ENCODE results near the gene OR11H7. TPM values are rescaled to one million over a fixed set of nuclear protein-coding genes. Genes with fewer than 3 reads are reported as not detected.

OR11H7 gene
- total and polyA plus RNA-seq, 2 of the 4 experiments (the other 2 are of a cell fraction), result not detected

DNA sequence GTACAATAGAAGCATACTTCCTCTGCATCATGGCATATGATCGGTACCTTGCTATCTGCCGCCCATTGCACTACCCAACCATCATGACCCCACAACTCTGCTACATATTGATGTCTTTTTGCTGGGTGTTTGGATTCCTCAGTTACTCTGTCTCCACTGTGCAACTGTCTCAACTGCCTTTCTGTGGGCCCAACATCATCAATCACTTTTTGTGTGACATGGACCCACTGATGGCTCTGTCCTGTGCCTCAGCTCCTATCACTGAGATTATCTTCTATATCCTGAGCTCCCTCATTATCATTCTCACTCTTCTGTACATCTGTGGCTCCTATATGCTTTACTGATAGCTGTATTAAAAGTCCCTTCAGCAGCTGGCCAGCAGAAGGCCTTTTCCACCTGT lies 19.2 kb upstream of the OR11H7 start:
- H2AFZ ChIP-seq (replicated peaks; ENCODE audit: low read length, poor library complexity), result no peak overlapping the region
- ATAC-seq (ENCODE audit: low read depth), result no peak
- H3K9me1 ChIP-seq (ENCODE audit: insufficient read depth, low read length), result no peaks in the 10 kb centered on the region
- H3K23ac ChIP-seq (ENCODE audit: low read depth, low read length), result no peak overlapping the region
- intact Hi-C loops (cut with micrococcal nuclease) (no loop called here), in situ Hi-C loops (cut with MboI; ENCODE audit: low sequenced_read_pairs) (no loop called here), dilution Hi-C loops (cut with HindIII; ENCODE audit: low sequenced_read_pairs, unreplicated experiment) (no loop called here)
- TF ChIP-seq MXI1 (IDR thresholded peaks at IDR 0.05; ENCODE audit: borderline replicate concordance, low read depth, low read length) (no peak), SMC3 (IDR thresholded peaks at IDR 0.05; ENCODE audit: low read depth, low read length) (no peak), RFX5 (IDR thresholded peaks at IDR 0.05; ENCODE audit: low read depth, low read length) (no peak), NFE2L2 (IDR thresholded peaks at IDR 0.05; ENCODE audit: low read depth, low read length) (no peak), MAZ (IDR thresholded peaks at IDR 0.05; ENCODE audit: borderline replicate concordance, low read depth, low read length) (no peak), RAD21 (IDR thresholded peaks at IDR 0.05; ENCODE audit: low read length) (no peak), CEBPB (IDR thresholded peaks at IDR 0.05; ENCODE audit: low read depth, low read length) (no peak), FOS (IDR thresholded peaks at IDR 0.05; ENCODE audit: low read depth, low read length) (no peak), MAFK (IDR thresholded peaks at IDR 0.05; ENCODE audit: low read depth, low read length) (no peak)
- TF ChIP-seq, protein P1, sequence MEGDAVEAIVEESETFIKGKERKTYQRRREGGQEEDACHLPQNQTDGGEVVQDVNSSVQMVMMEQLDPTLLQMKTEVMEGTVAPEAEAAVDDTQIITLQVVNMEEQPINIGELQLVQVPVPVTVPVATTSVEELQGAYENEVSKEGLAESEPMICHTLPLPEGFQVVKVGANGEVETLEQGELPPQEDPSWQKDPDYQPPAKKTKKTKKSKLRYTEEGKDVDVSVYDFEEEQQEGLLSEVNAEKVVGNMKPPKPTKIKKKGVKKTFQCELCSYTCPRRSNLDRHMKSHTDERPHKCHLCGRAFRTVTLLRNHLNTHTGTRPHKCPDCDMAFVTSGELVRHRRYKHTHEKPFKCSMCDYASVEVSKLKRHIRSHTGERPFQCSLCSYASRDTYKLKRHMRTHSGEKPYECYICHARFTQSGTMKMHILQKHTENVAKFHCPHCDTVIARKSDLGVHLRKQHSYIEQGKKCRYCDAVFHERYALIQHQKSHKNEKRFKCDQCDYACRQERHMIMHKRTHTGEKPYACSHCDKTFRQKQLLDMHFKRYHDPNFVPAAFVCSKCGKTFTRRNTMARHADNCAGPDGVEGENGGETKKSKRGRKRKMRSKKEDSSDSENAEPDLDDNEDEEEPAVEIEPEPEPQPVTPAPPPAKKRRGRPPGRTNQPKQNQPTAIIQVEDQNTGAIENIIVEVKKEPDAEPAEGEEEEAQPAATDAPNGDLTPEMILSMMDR (conservative IDR thresholded peaks at IDR 0.05; ENCODE audit: low read depth, low read length), result no peak
- TF ChIP-seq, protein P2, sequence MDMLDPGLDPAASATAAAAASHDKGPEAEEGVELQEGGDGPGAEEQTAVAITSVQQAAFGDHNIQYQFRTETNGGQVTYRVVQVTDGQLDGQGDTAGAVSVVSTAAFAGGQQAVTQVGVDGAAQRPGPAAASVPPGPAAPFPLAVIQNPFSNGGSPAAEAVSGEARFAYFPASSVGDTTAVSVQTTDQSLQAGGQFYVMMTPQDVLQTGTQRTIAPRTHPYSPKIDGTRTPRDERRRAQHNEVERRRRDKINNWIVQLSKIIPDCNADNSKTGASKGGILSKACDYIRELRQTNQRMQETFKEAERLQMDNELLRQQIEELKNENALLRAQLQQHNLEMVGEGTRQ (IDR thresholded peaks at IDR 0.05; ENCODE audit: low read depth, low read length), result no peak
- H3K79me1 ChIP-seq (ENCODE audit: low read depth in 1 of 2, low read length in 2 of 2), result no peaks in the 10 kb centered on the region
- H2BK120ac ChIP-seq (ENCODE audit: low read depth, low read length), result no peak overlapping the region
- H4K5ac ChIP-seq (ENCODE audit: low read depth, low read length), result no peak overlapping the region
- no peak overlapping the region for H2BK20ac ChIP-seq (ENCODE audit: low read depth, low read length)
- H3K18ac ChIP-seq (ENCODE audit: low read depth, low read length), result no peak overlapping the region
- no peak overlapping the region for H3K14ac ChIP-seq (replicated peaks; ENCODE audit: low read depth, low read length)
- H3K4me1 ChIP-seq (ENCODE audit: control insufficient read depth, insufficient read depth, low read length), result no peaks in the 10 kb centered on the region
- H3K9ac ChIP-seq (ENCODE audit: low read depth, low read length), result no peak overlapping the region
- H2AK5ac ChIP-seq (ENCODE audit: low read depth, low read length), result no peak overlapping the region
- H3K9me3 ChIP-seq (ENCODE audit: control insufficient read depth, insufficient read depth, low read length), result no peaks in the 10 kb centered on the region; the same call in none of the 2 replicates
- no peak overlapping the region for H3K4me3 ChIP-seq (ENCODE audit: insufficient read depth, low read depth, low read length)
- no CpG with 5 or more reads among the region's 2 CpGs for WGBS, 2 experiments (ENCODE audit: extremely low coverage in 2 of 2, insufficient read length in 1 of 2)
- no peaks in the 10 kb centered on the region for H4K20me1 ChIP-seq (ENCODE audit: insufficient read depth, low read length)
- H3K4ac ChIP-seq (ENCODE audit: low read depth, low read length), result no peak overlapping the region
- no peak for DNase-seq
- H3K27ac ChIP-seq (ENCODE audit: insufficient read depth, low read length), result no peak overlapping the region
- no peak overlapping the region for H2BK15ac ChIP-seq (ENCODE audit: low read depth, low read length)
- BruUV-seq (replicated peaks), result no TSS peak
- H3K56ac ChIP-seq (ENCODE audit: extremely low read depth, insufficient read depth, low read length), result no peak overlapping the region
- no peak overlapping the region for H4K91ac ChIP-seq (ENCODE audit: insufficient read depth, low read depth, low read length)
- H2AK9ac ChIP-seq (replicated peaks; ENCODE audit: low read depth, low read length, poor library complexity), result no peak overlapping the region
- H3K27me3 ChIP-seq (ENCODE audit: control insufficient read depth, insufficient read depth, low read length), result no peaks in the 10 kb centered on the region
- H3K36me3 ChIP-seq (ENCODE audit: control insufficient read depth, insufficient read depth, low read length), result no peaks in the 10 kb centered on the region
- no peak overlapping the region for H4K8ac ChIP-seq (ENCODE audit: low read depth in 2 of 2, low read length in 2 of 2)
- no peak overlapping the region for H3K4me2 ChIP-seq (ENCODE audit: low read depth, low read length)
- ChIA-PET POLR2A (ENCODE audit: unreplicated experiment) (no interaction called here), CTCF (no interaction called here)
- H2BK5ac ChIP-seq (ENCODE audit: low read depth, low read length, poor library complexity, severe bottlenecking), result no peak overlapping the region
